ENCODE results near the gene PARP1.
"Not testable (repeated sequence)": the region's sequence is repeated elsewhere in the genome, so short reads cannot be mapped to it uniquely, and the experiment has no call there.

Gene PARP1

DNA sequence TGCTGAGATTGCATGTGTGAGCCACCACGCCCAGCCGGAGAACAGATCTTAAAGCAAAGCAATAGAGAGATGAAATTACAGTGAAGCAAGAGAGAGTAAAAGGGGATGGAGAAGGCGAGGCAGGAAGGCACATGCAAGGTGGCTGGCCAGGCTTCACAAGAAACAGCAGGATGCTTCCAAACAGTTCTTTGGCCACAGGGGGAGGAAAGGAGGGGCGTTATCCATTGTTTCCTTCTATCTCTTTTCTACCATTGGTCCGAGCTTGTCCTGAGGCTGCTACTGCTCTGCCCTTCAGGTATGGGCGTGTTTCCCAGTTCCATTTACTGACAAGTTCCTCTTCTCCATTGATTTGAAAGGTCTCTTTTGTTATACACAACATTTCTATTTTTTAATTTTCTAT lies 33.7 kb upstream of the PARP1 start:
- Mint-ChIP-seq H3K27ac (ENCODE audit: low read depth) (no peak overlapping the region), H3K36me3 (ENCODE audit: insufficient read depth) (peaks cover 1% of the 10 kb centered on the region), H3K4me1 (peaks cover 26% of the 10 kb centered on the region), H3K9me3 (no peaks in the 10 kb centered on the region), H3K27me3 (no peaks in the 10 kb centered on the region), H3K4me3 (no peak overlapping the region)
- ATAC-seq (replicated peaks; ENCODE audit: extremely low read depth, poor library complexity, severe bottlenecking), result no peak
- no peak for DNase-seq (ENCODE audit: low spot score in 2 of 2)

- no peak for DNase-seq (ENCODE audit: low spot score in 2 of 2)
- H3K27ac Mint-ChIP-seq (ENCODE audit: low read depth), result no peak overlapping the region
- H3K9me3 Mint-ChIP-seq, result no peaks in the 10 kb centered on the region
- H3K36me3 Mint-ChIP-seq (ENCODE audit: insufficient read depth), result peaks cover 1% of the 10 kb centered on the region
- no peak for ATAC-seq (replicated peaks; ENCODE audit: extremely low read depth, poor library complexity, severe bottlenecking)
- H3K4me1 Mint-ChIP-seq, result peaks cover 15% of the 10 kb centered on the region
- H3K4me3 Mint-ChIP-seq, result no peak overlapping the region
- no peaks in the 10 kb centered on the region for H3K27me3 Mint-ChIP-seq
Observed at GRCh38 chr1:226440512-226440911, 32.6 kb upstream of the PARP1 start.

GRCh38 chr1:226438007-226438406 lies 30.1 kb upstream of the PARP1 start:
- H3K27ac Mint-ChIP-seq (ENCODE audit: low read depth), result no peak overlapping the region
- H3K36me3 Mint-ChIP-seq (ENCODE audit: insufficient read depth), result no peaks in the 10 kb centered on the region
- no peak for ATAC-seq (replicated peaks; ENCODE audit: extremely low read depth, poor library complexity, severe bottlenecking)
- no peaks in the 10 kb centered on the region for H3K4me1 Mint-ChIP-seq
- H3K4me3 Mint-ChIP-seq, result no peak overlapping the region
- no peak for DNase-seq (ENCODE audit: low spot score in 2 of 2)
- H3K9me3 Mint-ChIP-seq, result no peaks in the 10 kb centered on the region
- H3K27me3 Mint-ChIP-seq, result no peaks in the 10 kb centered on the region

- H3K36me3 Mint-ChIP-seq (ENCODE audit: insufficient read depth), result no peaks in the 10 kb centered on the region
- no peak overlapping the region for H3K27ac Mint-ChIP-seq (ENCODE audit: low read depth)
- H3K27me3 Mint-ChIP-seq, result no peaks in the 10 kb centered on the region
- DNase-seq (ENCODE audit: low spot score in 2 of 2), result no peak
- H3K4me1 Mint-ChIP-seq, result no peaks in the 10 kb centered on the region
- no peaks in the 10 kb centered on the region for H3K9me3 Mint-ChIP-seq
- no peak overlapping the region for H3K4me3 Mint-ChIP-seq
- no peak for ATAC-seq (replicated peaks; ENCODE audit: extremely low read depth, poor library complexity, severe bottlenecking)
Observed at GRCh38 chr1:226436855-226437491, 29.1 kb upstream of the PARP1 start.

DNA sequence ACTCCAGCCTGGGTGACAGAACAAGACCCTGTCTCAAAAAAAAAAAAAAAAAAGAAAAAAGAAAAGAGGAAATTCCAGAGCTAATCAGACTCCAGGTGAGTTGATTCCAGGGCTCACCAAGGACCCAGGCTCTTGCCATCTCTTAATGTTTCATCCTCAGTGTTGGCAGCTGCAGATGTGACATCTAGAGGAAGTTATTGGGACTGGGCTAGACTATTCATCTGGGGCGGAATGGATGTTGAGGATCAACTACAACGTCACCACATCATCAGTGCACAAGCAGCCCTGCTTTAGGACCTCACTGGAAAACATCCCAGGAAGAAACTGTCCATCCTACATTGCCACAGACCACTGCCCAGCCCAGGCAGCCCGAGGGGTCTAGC lies 28.6 kb upstream of the PARP1 start:
- H3K36me3 Mint-ChIP-seq (ENCODE audit: insufficient read depth), result no peaks in the 10 kb centered on the region
- no peak overlapping the region for H3K4me3 Mint-ChIP-seq
- ATAC-seq (replicated peaks; ENCODE audit: extremely low read depth, poor library complexity, severe bottlenecking), result no peak
- no peaks in the 10 kb centered on the region for H3K9me3 Mint-ChIP-seq
- no peaks in the 10 kb centered on the region for H3K27me3 Mint-ChIP-seq
- H3K4me1 Mint-ChIP-seq, result no peaks in the 10 kb centered on the region
- no peak for DNase-seq (ENCODE audit: low spot score in 2 of 2)
- no peak overlapping the region for H3K27ac Mint-ChIP-seq (ENCODE audit: low read depth)

DNA sequence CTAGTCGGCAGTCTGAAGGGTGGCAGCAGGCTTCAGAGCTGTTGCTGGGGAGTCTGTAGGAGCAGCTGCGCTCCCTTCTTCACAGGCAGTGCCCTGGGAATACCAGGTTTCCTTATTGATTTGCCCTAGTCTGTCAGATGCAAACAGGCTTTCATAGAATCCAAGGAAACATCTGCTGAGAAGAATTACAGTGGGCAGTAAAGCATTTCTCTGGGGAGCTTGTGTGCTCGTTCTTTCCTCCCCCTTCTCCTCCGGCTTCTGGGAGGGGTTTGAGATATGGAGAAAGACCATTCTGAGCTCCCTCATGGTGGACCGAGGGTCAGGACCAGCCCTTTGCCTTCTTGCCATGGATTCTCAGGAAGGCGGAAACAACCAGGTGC lies 25.4 kb upstream of the PARP1 start:
- H3K4me1 Mint-ChIP-seq, result peaks cover 8% of the 10 kb centered on the region
- no peaks in the 10 kb centered on the region for H3K36me3 Mint-ChIP-seq (ENCODE audit: insufficient read depth)
- H3K27ac Mint-ChIP-seq (ENCODE audit: low read depth), result no peak overlapping the region
- H3K9me3 Mint-ChIP-seq, result no peaks in the 10 kb centered on the region
- H3K27me3 Mint-ChIP-seq, result no peaks in the 10 kb centered on the region
- H3K4me3 Mint-ChIP-seq, result no peak overlapping the region
- no peak for ATAC-seq (replicated peaks; ENCODE audit: extremely low read depth, poor library complexity, severe bottlenecking)
- DNase-seq (ENCODE audit: low spot score in 2 of 2), result no peak

DNA sequence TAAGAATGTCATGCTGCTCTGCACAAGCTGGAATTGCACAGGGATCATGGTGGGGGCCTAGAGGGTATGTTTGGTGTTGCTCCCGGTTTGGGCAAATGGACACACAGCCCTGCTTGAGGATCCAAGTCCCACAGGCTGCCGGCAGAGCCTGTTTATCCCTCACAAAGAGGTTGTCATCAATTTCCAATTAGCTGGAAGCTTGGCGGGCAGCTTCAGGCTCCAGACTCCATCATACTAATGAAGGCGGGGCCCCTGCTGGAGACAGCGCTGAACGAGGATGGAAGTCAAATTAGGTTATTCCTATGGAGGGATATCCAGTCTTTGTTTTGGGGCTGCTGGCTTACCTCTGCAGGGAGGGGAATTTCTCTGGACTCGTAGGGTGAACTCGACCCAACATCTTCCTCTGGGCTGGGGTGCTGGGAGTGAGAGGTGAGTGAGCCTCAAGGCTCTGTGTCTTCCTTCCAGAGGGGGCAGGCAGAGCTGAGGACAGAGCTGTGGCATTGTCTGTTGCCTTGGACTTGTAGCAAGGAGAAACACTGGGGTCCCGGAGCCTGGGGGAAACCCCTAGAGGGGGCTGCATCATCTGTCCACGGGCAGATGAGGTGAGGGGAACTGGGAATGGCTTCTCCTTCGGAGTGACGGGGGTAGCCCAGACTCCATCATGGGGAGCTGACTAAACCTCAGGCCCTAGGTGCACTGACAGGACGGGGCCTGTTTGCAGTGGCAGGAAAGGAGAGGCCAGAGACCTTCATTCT lies 24.9 kb upstream of the PARP1 start:
- ATAC-seq (replicated peaks; ENCODE audit: extremely low read depth, poor library complexity, severe bottlenecking) (no peak), DNase-seq (ENCODE audit: low spot score in 2 of 2) (no peak)
- Mint-ChIP-seq H3K4me3 (no peak overlapping the region), H3K27ac (ENCODE audit: low read depth) (no peak overlapping the region), H3K9me3 (no peaks in the 10 kb centered on the region), H3K27me3 (no peaks in the 10 kb centered on the region), H3K36me3 (ENCODE audit: insufficient read depth) (no peaks in the 10 kb centered on the region), H3K4me1 (peaks cover 8% of the 10 kb centered on the region)

GRCh38 chr1:226431898-226432297 lies 24.0 kb upstream of the PARP1 start:
- H3K36me3 Mint-ChIP-seq (ENCODE audit: insufficient read depth); DNase-seq (ENCODE audit: low spot score in 2 of 2); H3K9me3 Mint-ChIP-seq; ATAC-seq (replicated peaks; ENCODE audit: extremely low read depth, poor library complexity, severe bottlenecking); H3K4me3 Mint-ChIP-seq; H3K27me3 Mint-ChIP-seq; H3K27ac Mint-ChIP-seq (ENCODE audit: low read depth): not testable (repeated sequence)
- H3K4me1 Mint-ChIP-seq, result peaks cover 15% of the 10 kb centered on the region

GRCh38 chr1:226429858-226430715 lies 22.2 kb upstream of the PARP1 start:
- peaks cover 2% of the 10 kb centered on the region for H3K36me3 Mint-ChIP-seq (ENCODE audit: insufficient read depth)
- H3K4me3 Mint-ChIP-seq, result no peak overlapping the region
- H3K27ac Mint-ChIP-seq (ENCODE audit: low read depth), result no peak overlapping the region
- ATAC-seq (replicated peaks; ENCODE audit: extremely low read depth, poor library complexity, severe bottlenecking) (no peak), DNase-seq (ENCODE audit: low spot score in 2 of 2) (no peak)
- no peaks in the 10 kb centered on the region for H3K27me3 Mint-ChIP-seq
- peaks cover 23% of the 10 kb centered on the region for H3K4me1 Mint-ChIP-seq
- H3K9me3 Mint-ChIP-seq, result no peaks in the 10 kb centered on the region

DNA sequence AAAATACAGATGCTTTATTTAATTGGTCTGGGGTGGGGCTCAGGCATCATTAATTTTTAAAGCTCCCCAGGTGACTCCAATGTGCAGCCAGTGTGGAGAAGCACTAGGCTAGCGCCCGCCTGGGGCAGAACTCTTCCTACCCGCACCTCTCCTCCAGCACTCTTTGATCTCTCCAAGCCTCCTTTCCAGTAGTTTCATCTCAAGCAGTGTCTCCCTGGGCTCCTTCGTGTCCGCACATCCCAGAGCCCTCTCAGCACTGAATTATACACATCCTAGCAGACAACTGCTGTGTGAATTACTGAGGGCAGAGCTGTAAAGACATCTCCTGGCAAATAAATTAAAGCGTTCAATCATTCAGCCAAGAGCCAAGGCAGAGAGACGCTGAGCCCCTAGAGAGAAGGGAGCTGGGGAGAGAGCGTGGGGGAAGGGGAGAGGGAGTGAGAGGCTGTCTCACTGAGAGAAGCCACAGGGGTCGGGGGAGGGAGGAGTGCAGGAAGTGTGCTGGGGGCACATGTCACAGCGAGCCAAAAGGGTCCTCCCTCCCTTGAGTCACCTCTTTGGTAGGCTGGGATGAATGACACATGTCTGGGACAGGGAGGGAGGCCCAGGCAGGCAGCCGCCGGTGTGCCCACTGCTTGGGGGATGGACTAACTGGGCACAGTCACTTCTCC lies 21.0 kb upstream of the PARP1 start:
- no peaks in the 10 kb centered on the region for H3K27me3 Mint-ChIP-seq

GRCh38 chr1:226428348-226428747 lies 20.5 kb upstream of the PARP1 start:
- peaks cover 23% of the 10 kb centered on the region for H3K4me1 Mint-ChIP-seq
- ATAC-seq (replicated peaks; ENCODE audit: extremely low read depth, poor library complexity, severe bottlenecking) (no peak), DNase-seq (ENCODE audit: low spot score in 2 of 2) (no peak)
- peaks cover 2% of the 10 kb centered on the region for H3K36me3 Mint-ChIP-seq (ENCODE audit: insufficient read depth)
- no peak overlapping the region for H3K4me3 Mint-ChIP-seq
- H3K27me3 Mint-ChIP-seq, result no peaks in the 10 kb centered on the region
- no peak overlapping the region for H3K27ac Mint-ChIP-seq (ENCODE audit: low read depth)
- no peaks in the 10 kb centered on the region for H3K9me3 Mint-ChIP-seq

More for the DNA sequence above, 21.0 kb upstream of the PARP1 start:
- peaks cover 23% of the 10 kb centered on the region for H3K4me1 Mint-ChIP-seq
- no peaks in the 10 kb centered on the region for H3K9me3 Mint-ChIP-seq
- peaks cover 2% of the 10 kb centered on the region for H3K36me3 Mint-ChIP-seq (ENCODE audit: insufficient read depth)
- H3K27ac Mint-ChIP-seq (ENCODE audit: low read depth), result no peak overlapping the region
- no peak for DNase-seq (ENCODE audit: low spot score in 2 of 2)
- no peak for ATAC-seq (replicated peaks; ENCODE audit: extremely low read depth, poor library complexity, severe bottlenecking)
- no peak overlapping the region for H3K4me3 Mint-ChIP-seq

DNA sequence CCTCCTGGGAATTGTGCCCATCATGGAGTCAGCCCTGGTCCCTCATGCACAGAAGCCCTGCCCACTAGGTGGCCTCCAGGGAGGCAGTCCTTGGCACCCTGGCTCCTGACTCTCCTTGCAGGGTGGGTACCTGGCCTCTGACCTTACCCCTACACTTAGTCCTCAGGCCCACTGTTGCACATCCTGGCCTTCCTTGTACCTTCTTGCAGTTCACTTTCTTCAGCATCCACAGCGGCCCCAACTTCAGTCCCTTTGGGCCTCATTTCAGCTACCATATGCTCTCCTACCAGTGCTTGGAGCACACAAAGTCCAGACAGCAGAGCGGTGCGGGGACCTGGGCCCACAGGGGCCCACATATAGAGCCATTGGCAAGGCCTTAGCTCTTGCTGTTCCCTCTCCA lies 19.2 kb upstream of the PARP1 start:
- Mint-ChIP-seq H3K27me3 (no peaks in the 10 kb centered on the region), H3K4me3 (peak overlapping the region; percentile 62), H3K36me3 (ENCODE audit: insufficient read depth) (peaks cover 2% of the 10 kb centered on the region), H3K9me3 (no peaks in the 10 kb centered on the region), H3K27ac (ENCODE audit: low read depth) (peak overlapping the region; percentile 22), H3K4me1 (peaks cover 23% of the 10 kb centered on the region)
- DNase-seq (ENCODE audit: low spot score in 2 of 2) (no peak), ATAC-seq (replicated peaks; ENCODE audit: extremely low read depth, poor library complexity, severe bottlenecking) (no peak)

Measured in central memory CD8-positive, alpha-beta T cell (primary cell).